HFF-Myc (cell line): ENCODE data around the gene PRPF40B.
A peak's percentile ranks its signal among the peaks of the same experiment; 100 is the strongest.

Experiments
- DNase-seq: peaks from one replicate; pipeline ENCODE4 v3.0.0-alpha.2; 2011; ENCODE audit warnings: low read depth; ENCODE audit errors: extremely low read depth
- H3K4me3 ChIP-seq: replicated peaks from 2 replicates; pipeline ENCODE4 v1.5.1; 2011; ENCODE audit warnings: low read depth, mild to moderate bottlenecking, control low read depth, low read length
- CTCF ChIP-seq: IDR thresholded peaks from 2 replicates; pipeline ENCODE4 v1.5.1; 2012; ENCODE audit warnings: mild to moderate bottlenecking, low read depth, low read length, control low read depth; ENCODE audit errors: missing control alignments

PRPF40B gene

GRCh38 chr12:49636574-49636973 is 13.2 kb downstream of the PRPF40B start:
- no peak for TF ChIP-seq CTCF
- H3K4me3 ChIP-seq: no peak overlapping the region
- no peak for DNase-seq

- DNase-seq: peak; percentile 36
- H3K4me3 ChIP-seq: no peak overlapping the region
- peak; percentile 79 for TF ChIP-seq CTCF
These were observed 13.8 kb downstream of the PRPF40B start for GRCh38 chr12:49636979-49637755.

GRCh38 chr12:49641748-49642369 is 18.5 kb downstream of the PRPF40B start:
- TF ChIP-seq CTCF: no peak
- no peak for DNase-seq
- H3K4me3 ChIP-seq: no peak overlapping the region

GRCh38 chr12:49642370-49642802 is 19.0 kb downstream of the PRPF40B start:
- DNase-seq: no peak
- TF ChIP-seq CTCF: no peak
- no peak overlapping the region for H3K4me3 ChIP-seq

GRCh38 chr12:49643135-49643534 is 19.8 kb downstream of the PRPF40B start:
- no peak for DNase-seq
- no peak for TF ChIP-seq CTCF

GRCh38 chr12:49643961-49644619 is 20.7 kb downstream of the PRPF40B start:
- H3K4me3 ChIP-seq: no peak overlapping the region
- no peak for DNase-seq
- TF ChIP-seq CTCF: no peak

More at GRCh38 chr12:49643135-49643534, 19.8 kb downstream of the PRPF40B start:
- H3K4me3 ChIP-seq: no peak overlapping the region
